ENCODE data around the gene GPD1L. TPM values are rescaled to one million over a fixed set of nuclear protein-coding genes. Genes with fewer than 3 reads are reported as not detected.

The GPD1L gene
- 15.5 to 22.2 TPM (median 18.5 TPM) in 5 replicates for total RNA-seq (2022; extraction: Qiagen RNA extraction)

DNA sequence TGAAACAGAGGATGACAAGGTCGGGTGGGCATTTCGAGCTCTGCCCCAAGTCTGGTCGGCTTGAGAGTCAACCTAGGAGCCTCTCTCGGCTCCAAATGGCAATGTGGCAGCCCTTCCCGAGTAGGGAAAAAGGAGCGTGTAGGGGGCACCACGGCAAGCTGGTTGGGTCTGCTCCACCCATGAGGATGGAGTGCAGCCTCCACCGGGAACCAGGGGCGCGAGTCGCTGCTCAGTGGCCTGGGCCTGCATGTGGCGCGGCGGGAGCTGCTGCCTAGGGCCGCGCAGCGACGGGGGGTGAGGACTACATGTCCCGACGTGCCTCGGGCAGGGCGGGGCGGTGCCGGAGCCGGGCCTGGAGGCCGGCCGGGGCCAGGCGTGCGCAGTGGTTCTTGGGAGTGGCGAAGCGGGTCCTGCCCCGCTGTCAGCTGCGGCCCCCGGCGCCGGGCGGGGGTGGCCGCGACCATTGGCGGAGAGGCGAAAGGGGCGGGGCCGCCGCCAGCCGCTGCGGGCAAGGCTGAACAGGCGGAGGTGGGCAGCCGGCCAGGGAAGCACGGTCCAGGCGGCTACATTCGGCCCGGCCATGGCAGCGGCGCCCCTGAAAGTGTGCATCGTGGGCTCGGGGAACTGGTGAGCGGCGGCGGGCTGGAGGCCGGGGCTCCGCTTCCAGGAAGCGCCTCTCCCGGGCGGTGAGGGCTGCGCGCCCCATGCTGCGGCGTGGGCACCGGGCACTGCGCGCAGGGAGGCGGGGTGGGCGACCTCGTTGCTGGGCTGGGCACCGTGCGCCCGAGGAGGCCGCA is at the start of gene GPD1L:
GPD1L (plus strand) TSS at position 489 of the 797 bp plus-strand sequence; CDS start at position 581, 92 bp downstream.

Other genes starting within 250 kb of the GPD1L start
- 17.0 to 24.1 TPM (median 20.0 TPM) in 5 replicates for gene OSBPL10, start 125.4 kb upstream of the GPD1L start, total RNA-seq (2022; extraction: Qiagen RNA extraction)
- gene ZNF860, start 124.9 kb upstream of the GPD1L start, total RNA-seq (2022; extraction: Qiagen RNA extraction), result 1.1 to 1.6 TPM (median 1.4 TPM) in 5 replicates
- 9.8 to 13.3 TPM (median 12.0 TPM) in 5 replicates for gene CMTM8, start 132.1 kb downstream of the GPD1L start, total RNA-seq (2022; extraction: Qiagen RNA extraction)

Measured in A549 treated with Hydrocortisone at 1 μM for 4 hours (cell line).